ENCODE data around the gene WDR75.

The WDR75 gene

GRCh38 chr2:189500456-189501160, 59.3 kb downstream of the WDR75 start:
- no peak for DNase-seq (ENCODE audit: low read depth)

GRCh38 chr2:189501487-189501886, 60.2 kb downstream of the WDR75 start:
- no peak for DNase-seq (ENCODE audit: low read depth)

- DNase-seq (ENCODE audit: low read depth), result no peak
Observed at GRCh38 chr2:189502714-189503113, 61.4 kb downstream of the WDR75 start.

GRCh38 chr2:189504238-189504637, 63.0 kb downstream of the WDR75 start:
- DNase-seq (ENCODE audit: low read depth), result no peak

- no peak for DNase-seq (ENCODE audit: low read depth)
Observed at GRCh38 chr2:189505492-189505891, 64.2 kb downstream of the WDR75 start.

GRCh38 chr2:189506514-189506976, 65.3 kb downstream of the WDR75 start:
- no peak for DNase-seq (ENCODE audit: low read depth)

- DNase-seq (ENCODE audit: low read depth), result no peak
Observed at GRCh38 chr2:189511210-189511959, 70.1 kb downstream of the WDR75 start.

GRCh38 chr2:189511960-189512319, 70.7 kb downstream of the WDR75 start:
- no peak for DNase-seq (ENCODE audit: low read depth)

GRCh38 chr2:189512879-189513278, 71.6 kb downstream of the WDR75 start:
- peak; percentile 47 for DNase-seq (ENCODE audit: low read depth)

GRCh38 chr2:189514104-189514503, 72.8 kb downstream of the WDR75 start:
- DNase-seq (ENCODE audit: low read depth), result no peak

- peak; percentile 78 for DNase-seq (ENCODE audit: low read depth)
Observed at GRCh38 chr2:189515264-189515663, 74.0 kb downstream of the WDR75 start.

GRCh38 chr2:189516546-189516945, 75.3 kb downstream of the WDR75 start:
- no peak for DNase-seq (ENCODE audit: low read depth)

- peak; percentile 79 for DNase-seq (ENCODE audit: low read depth)
Observed at GRCh38 chr2:189517847-189518535, 76.7 kb downstream of the WDR75 start.

GRCh38 chr2:189519631-189520387, 78.5 kb downstream of the WDR75 start:
- no peak for DNase-seq (ENCODE audit: low read depth)

- peak; percentile 78 for DNase-seq (ENCODE audit: low read depth)
Observed at GRCh38 chr2:189521699-189522434, 80.6 kb downstream of the WDR75 start.

- peak; percentile 41 for DNase-seq (ENCODE audit: low read depth)
Observed at GRCh38 chr2:189522435-189523151, 81.3 kb downstream of the WDR75 start.

- no peak for DNase-seq (ENCODE audit: low read depth)
Observed at GRCh38 chr2:189524746-189525145, 83.5 kb downstream of the WDR75 start.
